Uterus (tissue), 4 donors: Measurements from ENCODE around the gene IVD. TPM values are rescaled to one million over a fixed set of nuclear protein-coding genes. Genes with fewer than 3 reads are reported as not detected.
A peak's percentile ranks its signal among the peaks of the same experiment; 100 is the strongest.

ENCODE experiments used
- DNase-seq, 2 donors: peaks; one replicate each; pipeline ENCODE4 v3.0.0-alpha.2; 2019 to 2020
- H3K27ac ChIP-seq, 2 donors: fragments of 200-600 bp; sonication (generic); 1 replicate in 1 of 2; 2 replicates in 1 of 2; pipeline ENCODE4 v1.5.1; 2016 to 2018
- H3K27me3 ChIP-seq, 2 donors: fragments of 200-600 bp; sonication (generic); one replicate each; pipeline ENCODE4 v1.5.1; 2018 to 2019; ENCODE audit warnings: control low read depth in 1 of 2
- H3K36me3 ChIP-seq, 2 donors: fragments of 200-600 bp; sonication (generic); one replicate each; pipeline ENCODE4 v1.5.1; 2019; ENCODE audit warnings: control low read depth in 1 of 2
- H3K4me1 ChIP-seq, 2 donors: fragments of 200-600 bp; sonication (generic); one replicate each; pipeline ENCODE4 v1.5.1; 2018 to 2019; ENCODE audit warnings: control low read depth in 1 of 2
- H3K4me3 ChIP-seq, 2 donors: fragments of 200-600 bp; sonication (generic); 1 replicate in 1 of 2; 2 replicates in 1 of 2; pipeline ENCODE4 v1.5.1; 2018 to 2019; ENCODE audit warnings: mild to moderate bottlenecking in 1 of 2
- H3K9me3 ChIP-seq, 2 donors: fragments of 200-600 bp; sonication (generic); one replicate each; pipeline ENCODE4 v1.5.1; 2019; ENCODE audit warnings: control low read depth in 1 of 2
- CTCF ChIP-seq, 4 experiments: fragments of 200-600 bp in 2 of 4; fragments of 450-650 bp in 2 of 4; sonication (generic) in 2 of 4; IDR thresholded peaks; one replicate each; pipeline ENCODE4 v1.5.1; 2016 to 2019; ENCODE audit warnings: antibody characterized with exemption in 4 of 4, mild to moderate bottlenecking in 2 of 4, moderate library complexity in 1 of 4
- POLR2A ChIP-seq, 2 donors: fragments of 450-650 bp; IDR thresholded peaks; one replicate each; pipeline ENCODE4 v1.6.1; 2016; ENCODE audit warnings: antibody characterized with exemption in 2 of 2, mild to moderate bottlenecking in 1 of 2, moderate library complexity in 1 of 2
- intact Hi-C: fragments of 100-400 bp; cut with DNase I; formaldehyde crosslinking; loops from one replicate; pipeline ENCODE4 v1.15.1; 2023; ENCODE audit warnings: low total_unique reads
- total RNA-seq, 4 donors: library from RNA; depleted of rRNA in 3 of 4; stranded (reverse); fragments of >200 nt in 3 of 4; gene quantifications; one replicate each; pipeline versions ENCODE4 v1.1.0 to v1.2.4, GENCODE V29; 2014 to 2023
- donor health status: DM: yes; HTN: yes; CAD: no.

The IVD gene
- total RNA-seq, 4 donors from 2014 or later: 66.5 to 203 (median 83.7) TPM

- H3K4me1 ChIP-seq: peaks cover 0 to 4% of the 10 kb centered on the region in 2 donors
- H3K27me3 ChIP-seq: no peaks in the 10 kb centered on the region
- H3K4me3 ChIP-seq: no peak overlapping the region
- no peak overlapping the region for H3K27ac ChIP-seq
- no peaks in the 10 kb centered on the region for H3K36me3 ChIP-seq
- no peak for TF ChIP-seq POLR2A (IDR thresholded peaks at IDR 0.05)
- no peak for TF ChIP-seq CTCF (IDR thresholded peaks at IDR 0.05)
- intact Hi-C loops: loop anchor here (5.0 kb wide), 1 partner anchor 143 kb away; no protein-coding TSS in a partner anchor
- DNase-seq: no peak
- H3K9me3 ChIP-seq: no peaks in the 10 kb centered on the region
These were observed 15.2 kb downstream of the IVD start for GRCh38 chr15:40420793-40421192.

- DNase-seq: peak; percentile 61 to 75
These were observed 15.9 kb downstream of the IVD start for GRCh38 chr15:40421246-40422157.

GRCh38 chr15:40424483-40425115 is 19.0 kb downstream of the IVD start:
- no peaks in the 10 kb centered on the region for H3K9me3 ChIP-seq
- intact Hi-C loops: loop anchor here (5.0 kb wide), 1 partner anchor 147 kb away; no protein-coding TSS in a partner anchor
- H3K4me3 ChIP-seq: no peak overlapping the region
- H3K36me3 ChIP-seq: no peaks in the 10 kb centered on the region
- TF ChIP-seq POLR2A (IDR thresholded peaks at IDR 0.05): no peak
- TF ChIP-seq CTCF (IDR thresholded peaks at IDR 0.05): no peak
- peaks cover 0 to 4% of the 10 kb centered on the region in 2 donors for H3K4me1 ChIP-seq
- no peak overlapping the region for H3K27ac ChIP-seq
- no peaks in the 10 kb centered on the region for H3K27me3 ChIP-seq
- no peak for DNase-seq

More at GRCh38 chr15:40421246-40422157, 15.9 kb downstream of the IVD start:
- intact Hi-C loops: loop anchor here (5.0 kb wide), 1 partner anchor 144 kb away; no protein-coding TSS in a partner anchor
- no peak overlapping the region for H3K27ac ChIP-seq
- peaks cover 0 to 4% of the 10 kb centered on the region in 2 donors for H3K4me1 ChIP-seq
- no peak overlapping the region for H3K4me3 ChIP-seq
- no peaks in the 10 kb centered on the region for H3K27me3 ChIP-seq
- no peaks in the 10 kb centered on the region for H3K9me3 ChIP-seq
- H3K36me3 ChIP-seq: no peaks in the 10 kb centered on the region
- TF ChIP-seq POLR2A (IDR thresholded peaks at IDR 0.05) (peak in 1 of 2 donors; percentile 22), CTCF (IDR thresholded peaks at IDR 0.05) (peak; percentile 88 to 97 (median 94))

GRCh38 chr15:40425681-40426080 is 20.1 kb downstream of the IVD start:
- Histone ChIP-seq H3K9me3 (no peaks in the 10 kb centered on the region), H3K36me3 (no peaks in the 10 kb centered on the region), H3K27me3 (no peaks in the 10 kb centered on the region), H3K4me3 (no peak overlapping the region), H3K4me1 (peaks cover 0 to 4% of the 10 kb centered on the region in 2 donors), H3K27ac (no peak overlapping the region)
- intact Hi-C loops: no loop called here
- TF ChIP-seq CTCF (IDR thresholded peaks at IDR 0.05) (no peak), POLR2A (IDR thresholded peaks at IDR 0.05) (no peak)
- DNase-seq: no peak

- Histone ChIP-seq H3K36me3 (no peaks in the 10 kb centered on the region), H3K27ac (no peak overlapping the region), H3K27me3 (no peaks in the 10 kb centered on the region), H3K4me1 (no peaks in the 10 kb centered on the region), H3K9me3 (no peaks in the 10 kb centered on the region), H3K4me3 (no peak overlapping the region)
- no peak for TF ChIP-seq POLR2A (IDR thresholded peaks at IDR 0.05)
- intact Hi-C loops: no loop called here
- DNase-seq: no peak
These were observed 21.6 kb downstream of the IVD start for GRCh38 chr15:40427188-40427587.
